ENCODE data around the gene ZNF438. TPM values are rescaled to one million over a fixed set of nuclear protein-coding genes. Genes with fewer than 3 reads are reported as not detected.

Gene ZNF438
- total and polyA plus RNA-seq, 2 of the 8 experiments (the other 6 are each of a cell fraction or from before 2014, with no cell fraction given), result 0.95 to 1.7 TPM

- H2BK20ac ChIP-seq (ENCODE audit: low read length), result no peak overlapping the region
- no peaks in the 10 kb centered on the region for H3K36me3 ChIP-seq (ENCODE audit: control insufficient read depth in 2 of 4, insufficient read depth in 4 of 4, low read length in 3 of 4)
- H4K91ac ChIP-seq (replicated peaks; ENCODE audit: insufficient read length, low read length), result no peak overlapping the region
- FAIRE-seq (no peak), DNase-seq (ENCODE audit: low read depth in 1 of 2, low spot score in 2 of 2) (no peak)
- H3K18ac ChIP-seq (ENCODE audit: extremely low read depth, low read length), result no peak overlapping the region
- no peak overlapping the region for H3K4me2 ChIP-seq (ENCODE audit: insufficient read depth in 1 of 2, low read depth in 2 of 2, low read length in 2 of 2)
- ChIA-PET CTCF (ENCODE audit: partially characterized antibody) (interaction anchor here (0.7 to 1.2 kb wide), 2 partner anchors 11 to 735 kb away, joined by 3 to 7 read pairs; no protein-coding TSS in a partner anchor), POLR2A (ENCODE audit: partially characterized antibody) (interaction anchor here (0.5 to 1.1 kb wide), 2 partner anchors 251 to 570 kb away, joined by 3 to 4 read pairs; no protein-coding TSS in a partner anchor)
- no peak overlapping the region for H3K23ac ChIP-seq (ENCODE audit: insufficient read length)
- no peak overlapping the region for H3K14ac ChIP-seq (ENCODE audit: insufficient read length)
- peaks cover 3% of the 10 kb centered on the region; the same call in 1 of the 2 replicates for H3K23me2 ChIP-seq (ENCODE audit: low read depth, low read length)
- H2BK5ac ChIP-seq (ENCODE audit: low read depth, low read length), result no peak overlapping the region
- H3K79me2 ChIP-seq (ENCODE audit: control insufficient read depth in 1 of 2, insufficient read depth in 2 of 2, low read length in 2 of 2), result no peaks in the 10 kb centered on the region
- no peak overlapping the region for H2BK120ac ChIP-seq (replicated peaks; ENCODE audit: low read depth, low read length)
- H3K9me3 ChIP-seq (ENCODE audit: insufficient read depth in 2 of 2, low read depth in 1 of 2, low read length in 1 of 2), result no peaks in the 10 kb centered on the region
- H2BK12ac ChIP-seq (ENCODE audit: low read depth, low read length), result no peak overlapping the region
- no peak overlapping the region for H4K8ac ChIP-seq (ENCODE audit: extremely low read depth, insufficient read depth, low read length)
- no peak overlapping the region for H3K4me3 ChIP-seq (ENCODE audit: extremely low read depth in 1 of 4, insufficient read depth in 2 of 4, low read depth in 3 of 4, low read length in 4 of 4)
- no peak overlapping the region for H3K4ac ChIP-seq (replicated peaks; ENCODE audit: insufficient read length, low read depth, low read length)
- 8% methylated on average over 1 of the region's 1 CpG; no CpG with 5 or more reads in 1 of the 2 experiments for WGBS, 2 experiments (ENCODE audit: extremely low coverage in 1 of 2, insufficient coverage in 1 of 2, insufficient read length in 1 of 2, insufficient replicate concordance in 2 of 2, low coverage in 1 of 2, low lambda C conversion rate in 2 of 2, missing lambda C conversion rate in 1 of 2)
- no peak overlapping the region for H2BK15ac ChIP-seq (ENCODE audit: low read length)
- peaks cover 0 to 6% (median 4%) of the 10 kb centered on the region in 4 experiments; a peak in 2 of 7 replicates for H3K27me3 ChIP-seq (replicated peaks in 1 of 4; ENCODE audit: control insufficient read depth in 3 of 4, extremely low read depth in 1 of 4, insufficient read depth in 3 of 4, low read length in 3 of 4)
- no peak overlapping the region for H2AFZ ChIP-seq (ENCODE audit: low read length)
- no peaks in the 10 kb centered on the region for H3K79me1 ChIP-seq (ENCODE audit: low read depth, low read length)
- H3K56ac ChIP-seq (replicated peaks; ENCODE audit: insufficient read length, low read depth, low read length), result no peak overlapping the region
- no peak overlapping the region for H4K5ac ChIP-seq (ENCODE audit: insufficient read length, low read depth, low read length)
- no peak overlapping the region for H2AK5ac ChIP-seq (ENCODE audit: low read depth, low read length)
- no peaks in the 10 kb centered on the region for H4K20me1 ChIP-seq (replicated peaks in 1 of 2; ENCODE audit: control insufficient read depth in 1 of 2, insufficient read depth in 2 of 2, low read length in 2 of 2)
- H3K27ac ChIP-seq (ENCODE audit: low read depth, low read length), result no peak overlapping the region
- peaks cover 0 to 10% (median 2%) of the 10 kb centered on the region in 4 experiments; a peak in 3 of 7 replicates for H3K4me1 ChIP-seq (replicated peaks in 1 of 4; ENCODE audit: control insufficient read depth in 3 of 4, insufficient read depth in 4 of 4, low read length in 3 of 4)
- H3K9ac ChIP-seq (replicated peaks in 1 of 4; ENCODE audit: extremely low read depth in 1 of 4, low read depth in 3 of 4, low read length in 3 of 4), result no peak overlapping the region
- TF ChIP-seq CBX8 (IDR thresholded peaks at IDR 0.05; ENCODE audit: borderline replicate concordance, low read depth, low read length) (no peak), SUZ12 (IDR thresholded peaks at IDR 0.05; ENCODE audit: low read length) (no peak), KDM5A (IDR thresholded peaks at IDR 0.05; ENCODE audit: low read length) (no peak), CTCF (IDR thresholded peaks at IDR 0.05; ENCODE audit: control extremely low read depth in 1 of 3, insufficient read depth in 1 of 3, low read depth in 1 of 3, low read length in 3 of 3) (no peak), SIX5 (IDR thresholded peaks at IDR 0.05; ENCODE audit: low read depth, low read length) (no peak), MAFK (IDR thresholded peaks at IDR 0.05; ENCODE audit: low read depth, low read length) (no peak), RXRA (IDR thresholded peaks at IDR 0.05; ENCODE audit: insufficient read depth, low read depth, low read length) (no peak), E2F6 (IDR thresholded peaks at IDR 0.05) (no peak), RFX5 (IDR thresholded peaks at IDR 0.05; ENCODE audit: borderline replicate concordance, low read depth, low read length) (no peak)
Observed at GRCh38 chr10:31035266-31035798, 3.7 kb upstream of the ZNF438 start.
